IPS DF 6.9 (cell line): Measurements from ENCODE around the gene CCDC148.
A peak's percentile ranks its signal among the peaks of the same experiment; 100 is the strongest.

Source experiments
- DNase-seq: peaks from one replicate; pipeline ENCODE4 v3.0.0-alpha.2; 2013; ENCODE audit warnings: low read depth, low spot score
- H3K27ac ChIP-seq: one replicate; pipeline ENCODE4 v1.5.1; 2013; ENCODE audit warnings: low read length, control low read depth
- H3K27me3 ChIP-seq: 2 replicates; pipeline ENCODE4 v1.6.1; 2013; ENCODE audit warnings: mild to moderate bottlenecking, low read length; ENCODE audit not compliant: control insufficient read depth, insufficient read depth
- H3K36me3 ChIP-seq: 2 replicates; pipeline ENCODE4 v1.6.1; 2013; ENCODE audit warnings: low read length; ENCODE audit not compliant: control insufficient read depth, insufficient read depth
- H3K4me1 ChIP-seq: 2 replicates; pipeline ENCODE4 v1.6.1; 2013; ENCODE audit warnings: low read length; ENCODE audit not compliant: control insufficient read depth, insufficient read depth
- H3K4me3 ChIP-seq: 2 replicates; pipeline ENCODE4 v1.5.1; 2013; ENCODE audit warnings: mild to moderate bottlenecking, low read length
- H3K9me3 ChIP-seq: 2 replicates; pipeline ENCODE4 v1.6.1; 2013; ENCODE audit warnings: low read length, inconsistent platforms; ENCODE audit not compliant: control insufficient read depth, insufficient read depth
- WGBS: extraction: QIAGEN DNeasy Blood & Tissue Kit; methylation state at CpG from one replicate; pipeline ENCODE4 v1.1.7; 2013; ENCODE audit warnings: mixed read lengths, missing lambda C conversion rate; ENCODE audit not compliant: insufficient read length, insufficient coverage; 5-methylcytosine and 5-hydroxymethylcytosine counted together

Gene CCDC148

DNA sequence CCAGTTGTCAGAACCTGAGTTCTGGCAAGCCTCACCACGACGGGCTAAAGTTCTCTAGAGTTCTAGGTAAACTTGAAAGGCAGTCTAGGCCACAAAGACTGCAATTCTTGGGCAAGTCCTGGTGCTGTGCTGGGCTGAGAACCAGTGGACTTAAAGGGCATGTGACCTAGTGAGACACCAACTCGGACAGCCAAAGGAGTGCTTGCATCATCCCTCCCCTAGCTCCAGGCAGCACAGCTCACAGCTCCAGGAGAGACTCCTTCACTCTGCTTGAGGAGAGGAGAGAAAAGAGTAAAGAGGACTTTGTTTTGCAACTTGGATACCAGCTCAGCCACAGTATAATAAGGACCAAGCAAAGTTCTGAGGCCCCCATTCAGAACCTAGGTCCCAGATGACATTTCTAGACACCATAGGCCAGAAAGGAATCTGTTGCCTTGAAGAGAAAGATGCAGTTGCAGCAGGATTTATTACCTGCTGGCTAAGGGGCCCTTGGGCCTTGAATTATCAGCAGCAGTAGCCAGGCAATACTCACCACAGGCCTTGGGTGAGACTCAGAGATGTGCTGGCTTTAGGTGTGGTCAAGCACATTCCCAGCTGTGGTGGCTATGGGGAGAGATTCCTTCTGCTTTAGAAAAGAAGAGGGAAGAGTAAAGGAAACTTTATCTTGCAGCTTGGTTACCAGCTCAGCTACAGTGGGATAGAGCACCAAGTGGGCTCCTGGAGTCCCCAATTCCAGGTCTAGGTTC lies 303.1 kb downstream of the CCDC148 start:
- no peaks in the 10 kb centered on the region for H3K36me3 ChIP-seq
- no peak overlapping the region for H3K4me3 ChIP-seq
- no peaks in the 10 kb centered on the region for H3K27me3 ChIP-seq
- no peaks in the 10 kb centered on the region for H3K9me3 ChIP-seq
- H3K4me1 ChIP-seq = no peaks in the 10 kb centered on the region
- DNase-seq = no peak
- no CpG with 5 or more reads among the region's 3 CpGs for WGBS
- no peak overlapping the region for H3K27ac ChIP-seq

GRCh38 chr2:158144914-158145625 lies 311.5 kb downstream of the CCDC148 start:
- WGBS = no CpG with 5 or more reads among the region's 13 CpGs
- no peaks in the 10 kb centered on the region for H3K36me3 ChIP-seq
- H3K27me3 ChIP-seq = no peaks in the 10 kb centered on the region
- no peaks in the 10 kb centered on the region for H3K4me1 ChIP-seq
- H3K27ac ChIP-seq = no peak overlapping the region
- DNase-seq = peak; percentile 45
- no peaks in the 10 kb centered on the region for H3K9me3 ChIP-seq
- no peak overlapping the region for H3K4me3 ChIP-seq

DNA sequence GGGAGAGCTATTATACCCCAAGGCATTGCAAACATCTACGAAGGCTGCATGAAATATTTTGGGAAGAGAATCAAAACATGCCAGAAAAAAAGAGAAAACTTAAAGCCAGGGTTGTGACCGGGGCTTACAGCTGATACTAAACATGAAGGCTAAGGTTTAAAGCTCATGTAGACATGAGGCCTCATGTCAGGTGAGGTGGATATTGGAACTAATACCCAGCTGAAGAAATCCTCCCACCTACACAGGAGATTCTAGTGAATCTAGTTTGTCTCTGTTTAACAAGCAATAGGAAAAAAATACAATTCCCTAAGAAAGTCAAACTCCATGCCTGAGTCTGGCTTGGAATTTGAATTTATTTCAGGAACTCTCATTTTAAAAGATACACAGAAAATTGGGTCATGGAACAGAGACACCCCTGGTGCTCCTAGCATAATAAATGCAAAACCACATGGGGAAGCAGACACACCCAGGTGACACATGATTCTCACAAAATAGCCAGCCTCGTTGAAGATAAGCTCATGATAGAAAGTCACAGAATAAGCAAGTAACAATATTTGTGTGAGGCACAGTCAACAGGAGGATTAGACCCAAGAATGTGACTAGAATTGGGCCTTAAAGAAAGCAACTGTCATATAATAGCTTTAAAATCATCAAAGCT lies 312.7 kb downstream of the CCDC148 start:
- Histone ChIP-seq H3K4me3 (no peak overlapping the region), H3K27me3 (no peaks in the 10 kb centered on the region), H3K4me1 (peaks cover 2% of the 10 kb centered on the region; the same call in 1 of the 2 replicates), H3K9me3 (no peaks in the 10 kb centered on the region), H3K36me3 (no peaks in the 10 kb centered on the region), H3K27ac (no peak overlapping the region)
- DNase-seq = no peak
- WGBS = no CpG with 5 or more reads among the region's 3 CpGs

GRCh38 chr2:158142568-158143332 lies 313.8 kb downstream of the CCDC148 start:
- DNase-seq = no peak
- H3K4me3 ChIP-seq = no peak overlapping the region
- no peaks in the 10 kb centered on the region for H3K27me3 ChIP-seq
- H3K4me1 ChIP-seq = peaks cover 2% of the 10 kb centered on the region; the same call in 1 of the 2 replicates
- no peaks in the 10 kb centered on the region for H3K36me3 ChIP-seq
- H3K27ac ChIP-seq = no peak overlapping the region
- no peaks in the 10 kb centered on the region for H3K9me3 ChIP-seq
- no CpG with 5 or more reads among the region's 6 CpGs for WGBS

- no peaks in the 10 kb centered on the region for H3K36me3 ChIP-seq
- H3K4me1 ChIP-seq = peaks cover 2% of the 10 kb centered on the region; the same call in 1 of the 2 replicates
- no peaks in the 10 kb centered on the region for H3K27me3 ChIP-seq
- no peak overlapping the region for H3K4me3 ChIP-seq
- H3K9me3 ChIP-seq = no peaks in the 10 kb centered on the region
- no peak for DNase-seq
- WGBS = no CpG with 5 or more reads among the region's 3 CpGs
- H3K27ac ChIP-seq = no peak overlapping the region
These were observed 314.4 kb downstream of the CCDC148 start for GRCh38 chr2:158142165-158142564.

- H3K36me3 ChIP-seq = no peaks in the 10 kb centered on the region
- DNase-seq = no peak
- H3K4me1 ChIP-seq = peaks cover 2% of the 10 kb centered on the region; the same call in 1 of the 2 replicates
- H3K4me3 ChIP-seq = no peak overlapping the region
- no peak overlapping the region for H3K27ac ChIP-seq
- H3K9me3 ChIP-seq = no peaks in the 10 kb centered on the region
- WGBS = no CpG with 5 or more reads among the region's 1 CpG
- H3K27me3 ChIP-seq = no peaks in the 10 kb centered on the region
These were observed 316.4 kb downstream of the CCDC148 start for GRCh38 chr2:158140201-158140600.

DNA sequence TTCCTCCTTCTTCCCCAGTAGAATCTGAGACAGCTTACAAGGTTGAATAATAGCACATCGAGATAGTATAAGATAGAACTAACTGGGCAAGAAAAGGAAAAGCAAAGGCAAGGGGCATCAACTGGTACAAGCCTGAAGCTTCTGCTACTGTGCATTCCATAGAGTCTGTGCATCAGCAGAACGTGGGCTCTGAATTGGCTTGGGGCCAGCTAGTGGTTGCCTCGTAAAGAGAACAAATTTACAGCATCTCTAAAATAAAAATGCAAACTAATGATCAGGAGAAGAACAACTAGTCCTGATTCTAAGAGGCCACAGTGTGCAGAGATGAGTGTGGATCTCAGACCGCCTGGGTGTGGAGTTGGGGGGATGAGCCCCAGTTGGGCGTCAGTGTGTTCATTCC lies 318.3 kb downstream of the CCDC148 start:
- no CpG with 5 or more reads among the region's 5 CpGs for WGBS
- no peaks in the 10 kb centered on the region for H3K36me3 ChIP-seq

GRCh38 chr2:158135096-158135495 lies 321.5 kb downstream of the CCDC148 start:
- H3K9me3 ChIP-seq = no peaks in the 10 kb centered on the region
- no CpG with 5 or more reads among the region's 1 CpG for WGBS
- no peak for DNase-seq

More for the DNA sequence above, 318.3 kb downstream of the CCDC148 start:
- no peaks in the 10 kb centered on the region for H3K9me3 ChIP-seq
- peaks cover 2% of the 10 kb centered on the region; the same call in 1 of the 2 replicates for H3K4me1 ChIP-seq
- H3K27ac ChIP-seq = no peak overlapping the region
- no peak for DNase-seq
- no peak overlapping the region for H3K4me3 ChIP-seq
- H3K27me3 ChIP-seq = no peaks in the 10 kb centered on the region

GRCh38 chr2:158134655-158135054 lies 321.9 kb downstream of the CCDC148 start:
- Histone ChIP-seq H3K27me3 (no peaks in the 10 kb centered on the region), H3K9me3 (no peaks in the 10 kb centered on the region), H3K36me3 (no peaks in the 10 kb centered on the region), H3K4me3 (no peak overlapping the region), H3K4me1 (peaks cover under 1% of the 10 kb centered on the region; the same call in 1 of the 2 replicates), H3K27ac (no peak overlapping the region)
- WGBS = no CpG with 5 or more reads among the region's 6 CpGs
- no peak for DNase-seq

More at GRCh38 chr2:158135096-158135495, 321.5 kb downstream of the CCDC148 start:
- Histone ChIP-seq H3K36me3 (no peaks in the 10 kb centered on the region), H3K4me1 (peaks cover 2% of the 10 kb centered on the region; the same call in 1 of the 2 replicates), H3K27ac (no peak overlapping the region), H3K27me3 (no peaks in the 10 kb centered on the region), H3K4me3 (no peak overlapping the region)

DNA sequence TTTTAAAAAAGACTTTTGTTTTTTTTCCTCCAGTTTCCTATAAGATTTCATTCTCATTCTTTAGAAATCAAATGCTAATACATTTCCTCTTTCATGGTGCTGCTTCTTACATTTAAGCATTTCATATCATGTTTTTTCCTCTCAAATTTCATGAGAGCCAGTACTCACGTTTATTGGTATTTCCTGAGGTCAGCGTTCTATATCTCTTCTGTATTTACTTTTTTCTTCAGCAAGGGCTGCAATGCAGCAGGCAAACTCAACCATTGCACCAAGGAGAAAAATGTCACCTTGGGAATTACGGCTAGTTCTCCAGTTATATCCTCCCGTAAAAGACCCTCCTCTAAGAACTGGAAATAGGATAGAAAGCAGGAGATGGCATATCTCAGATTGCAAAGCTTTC lies 322.5 kb downstream of the CCDC148 start:
- DNase-seq = no peak
- Histone ChIP-seq H3K4me1 (no peaks in the 10 kb centered on the region), H3K36me3 (no peaks in the 10 kb centered on the region), H3K4me3 (no peak overlapping the region), H3K27me3 (no peaks in the 10 kb centered on the region), H3K27ac (no peak overlapping the region), H3K9me3 (no peaks in the 10 kb centered on the region)
- no CpG with 5 or more reads among the region's 4 CpGs for WGBS
